Endothelial cell (in vitro differentiated cells): ENCODE results near the gene C19orf67. TPM values are rescaled to one million over a fixed set of nuclear protein-coding genes. Genes with fewer than 3 reads are reported as not detected.
A peak's percentile ranks its signal among the peaks of the same experiment; 100 is the strongest.

Experiments used
- DNase-seq: peaks from one replicate; pipeline ENCODE4 v3.0.0; 2021; ENCODE audit warnings: low spot score
- H3K27ac Mint-ChIP-seq: one replicate; pipeline ENCODE4 v1.8.0; 2021; ENCODE audit warnings: mixed read lengths, inconsistent platforms; ENCODE audit not compliant: unreplicated experiment
- H3K27me3 Mint-ChIP-seq: one replicate; pipeline ENCODE4 v1.8.0; 2021; ENCODE audit warnings: mild to moderate bottlenecking, moderate library complexity, mixed read lengths, inconsistent platforms; ENCODE audit not compliant: unreplicated experiment
- H3K36me3 Mint-ChIP-seq: one replicate; pipeline ENCODE4 v1.8.0; 2021; ENCODE audit warnings: mild to moderate bottlenecking, low read depth, mixed read lengths, inconsistent platforms; ENCODE audit not compliant: unreplicated experiment
- H3K4me1 Mint-ChIP-seq: one replicate; pipeline ENCODE4 v1.8.0; 2021; ENCODE audit warnings: mild to moderate bottlenecking, mixed read lengths, inconsistent platforms; ENCODE audit not compliant: unreplicated experiment
- H3K4me3 Mint-ChIP-seq: one replicate; pipeline ENCODE4 v1.8.0; 2021; ENCODE audit warnings: mild to moderate bottlenecking, mixed read lengths, inconsistent platforms; ENCODE audit not compliant: unreplicated experiment
- H3K9me3 Mint-ChIP-seq: one replicate; pipeline ENCODE4 v1.8.0; 2021; ENCODE audit warnings: mixed read lengths, inconsistent platforms; ENCODE audit not compliant: unreplicated experiment
- CTCF ChIP-seq: fragments of 200-600 bp; sonication (generic); IDR thresholded peaks from one replicate; pipeline ENCODE4 v1.5.0; 2021; ENCODE audit warnings: antibody characterized with exemption; ENCODE audit not compliant: unreplicated experiment
- total RNA-seq: library from RNA; stranded (reverse); fragmentation: NEBNext Ultra II Directional; extraction: Animal tissue kit (Norgen Biotek cat#: 25700); gene quantifications from one replicate; pipeline ENCODE4 v1.2.1, GENCODE V29; 2021; ENCODE audit not compliant: unreplicated experiment

The C19orf67 gene
- total RNA-seq, 1 donor from 2014 or later = not detected

GRCh38 chr19:14070268-14071050 is 15.1 kb downstream of the C19orf67 start:
- peak overlapping the region; percentile 25 for H3K4me3 Mint-ChIP-seq
- DNase-seq = no peak
- H3K27me3 Mint-ChIP-seq = peaks cover 10% of the 10 kb centered on the region
- no peak overlapping the region for H3K27ac Mint-ChIP-seq
- H3K4me1 Mint-ChIP-seq = peaks cover 3% of the 10 kb centered on the region
- H3K9me3 Mint-ChIP-seq = no peaks in the 10 kb centered on the region
- TF ChIP-seq CTCF = no peak
- H3K36me3 Mint-ChIP-seq = no peaks in the 10 kb centered on the region

GRCh38 chr19:14066134-14066533 is 19.4 kb downstream of the C19orf67 start:
- Mint-ChIP-seq H3K27ac (no peak overlapping the region), H3K4me3 (no peak overlapping the region), H3K9me3 (no peaks in the 10 kb centered on the region), H3K36me3 (no peaks in the 10 kb centered on the region), H3K27me3 (peaks cover 2% of the 10 kb centered on the region), H3K4me1 (no peaks in the 10 kb centered on the region)
- TF ChIP-seq CTCF = no peak
- DNase-seq = no peak

GRCh38 chr19:14063105-14063504 is 22.5 kb downstream of the C19orf67 start:
- Mint-ChIP-seq H3K9me3 (no peaks in the 10 kb centered on the region), H3K4me1 (peaks cover 8% of the 10 kb centered on the region), H3K36me3 (no peaks in the 10 kb centered on the region), H3K27me3 (peaks cover 4% of the 10 kb centered on the region), H3K27ac (no peak overlapping the region), H3K4me3 (no peak overlapping the region)
- DNase-seq = no peak
- TF ChIP-seq CTCF = no peak

- Mint-ChIP-seq H3K36me3 (no peaks in the 10 kb centered on the region), H3K9me3 (no peaks in the 10 kb centered on the region), H3K27me3 (peaks cover 4% of the 10 kb centered on the region), H3K27ac (no peak overlapping the region), H3K4me1 (peaks cover 8% of the 10 kb centered on the region), H3K4me3 (no peak overlapping the region)
- TF ChIP-seq CTCF = no peak
- no peak for DNase-seq
Measured at GRCh38 chr19:14062558-14062855, 23.1 kb downstream of the C19orf67 start.

- no peak for TF ChIP-seq CTCF
- Mint-ChIP-seq H3K36me3 (no peaks in the 10 kb centered on the region), H3K27me3 (peaks cover 6% of the 10 kb centered on the region), H3K9me3 (no peaks in the 10 kb centered on the region), H3K4me3 (no peak within 1 kb of the TSS), H3K4me1 (peaks cover 8% of the 10 kb centered on the region), H3K27ac (no peak within 1 kb of the TSS)
- DNase-seq = no peak
Measured at GRCh38 chr19:14061751-14062557, 23.6 kb downstream of the C19orf67 start, which contains the start of gene PALM3. TSS of gene PALM3 (minus strand) at chr19:14062076. CDS start at chr19:14061980, 96 bp downstream.
